Activated B cell treated with CpG ODN at 0.5 μM for 24 hours (primary cell): ENCODE data around the gene PHLPP2. TPM values are rescaled to one million over a fixed set of nuclear protein-coding genes. Genes with fewer than 3 reads are reported as not detected.

ENCODE experiments used
- ATAC-seq: fragments of 200-7000 bp; cut with Tn5 transposase; one replicate; pipeline ENCODE4 v1.10.0; 2021; ENCODE audit warnings: low read depth, mild to moderate bottlenecking, moderate library complexity
- CTCF ChIA-PET: fragments of 350-600 bp; sonication (Branson Sonifier 250); formaldehyde crosslinking; loops from one replicate; lab custom pipeline; 2021; ENCODE audit warnings: antibody characterized with exemption; lab: Charles Lee
- POLR2A ChIA-PET: fragments of 350-600 bp; sonication (Branson Sonifier 250); formaldehyde crosslinking; loops from one replicate; lab custom pipeline; 2021; ENCODE audit warnings: antibody characterized with exemption; lab: Charles Lee
- DNase-seq: peaks from one replicate; pipeline ENCODE4 v3.0.0; 2022
- H3K27ac Mint-ChIP-seq: one replicate; pipeline ENCODE4 v1.8.0; 2020; ENCODE audit warnings: mixed read lengths
- H3K27me3 Mint-ChIP-seq: one replicate; pipeline ENCODE4 v1.8.0; 2021; ENCODE audit warnings: mixed read lengths
- H3K36me3 Mint-ChIP-seq: one replicate; pipeline ENCODE4 v1.8.0; 2021; ENCODE audit warnings: low read depth, mixed read lengths
- H3K4me1 Mint-ChIP-seq: one replicate; pipeline ENCODE4 v1.8.0; 2021; ENCODE audit warnings: mixed read lengths
- H3K4me3 Mint-ChIP-seq: one replicate; pipeline ENCODE4 v1.8.0; 2020; ENCODE audit warnings: mild to moderate bottlenecking, mixed read lengths
- H3K9me3 Mint-ChIP-seq: one replicate; pipeline ENCODE4 v1.8.0; 2020; ENCODE audit warnings: mixed read lengths
- intact Hi-C: fragments of 100-400 bp; cut with micrococcal nuclease; formaldehyde crosslinking; loops from one replicate; pipeline ENCODE4 v1.15.1; 2024
- total RNA-seq: library from RNA; stranded (reverse); gene quantifications from 2 replicates; pipeline ENCODE4 v1.2.3, GENCODE V29; 2022
- TF ChIP-seq, protein P1 (sequence below): fragments of 200-600 bp; IDR thresholded peaks from one replicate; pipeline ENCODE4 v1.8.0; 2022; ENCODE audit warnings: antibody characterized with exemption, mild to moderate bottlenecking

PHLPP2 gene
- total RNA-seq, 1 donor from 2014 or later, result 10.0 TPM

DNA sequence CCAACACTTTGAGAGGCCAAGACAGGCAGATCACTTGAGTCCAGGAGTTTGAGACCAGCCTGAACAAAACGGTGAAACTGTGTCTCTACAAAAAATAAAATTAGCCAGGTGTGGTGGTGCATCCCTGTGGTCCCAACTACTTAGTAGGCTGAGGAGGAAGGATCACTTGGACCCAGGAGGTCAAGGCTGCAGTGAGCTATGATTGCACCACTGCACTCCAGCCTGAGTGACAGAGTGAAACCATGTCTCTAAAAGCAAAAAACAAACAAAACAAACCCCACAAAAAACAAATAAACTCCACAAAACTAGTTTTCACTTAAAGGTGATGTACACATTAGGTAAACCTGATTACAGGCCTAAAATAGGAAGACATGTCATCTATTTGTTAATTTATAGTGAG lies 58.2 kb downstream of the PHLPP2 start:
- Mint-ChIP-seq H3K27me3 (no peaks in the 10 kb centered on the region), H3K4me3 (no peak overlapping the region), H3K4me1 (no peaks in the 10 kb centered on the region), H3K36me3 (peaks cover 70% of the 10 kb centered on the region), H3K9me3 (no peaks in the 10 kb centered on the region), H3K27ac (no peak overlapping the region)
- TF ChIP-seq, protein P1, sequence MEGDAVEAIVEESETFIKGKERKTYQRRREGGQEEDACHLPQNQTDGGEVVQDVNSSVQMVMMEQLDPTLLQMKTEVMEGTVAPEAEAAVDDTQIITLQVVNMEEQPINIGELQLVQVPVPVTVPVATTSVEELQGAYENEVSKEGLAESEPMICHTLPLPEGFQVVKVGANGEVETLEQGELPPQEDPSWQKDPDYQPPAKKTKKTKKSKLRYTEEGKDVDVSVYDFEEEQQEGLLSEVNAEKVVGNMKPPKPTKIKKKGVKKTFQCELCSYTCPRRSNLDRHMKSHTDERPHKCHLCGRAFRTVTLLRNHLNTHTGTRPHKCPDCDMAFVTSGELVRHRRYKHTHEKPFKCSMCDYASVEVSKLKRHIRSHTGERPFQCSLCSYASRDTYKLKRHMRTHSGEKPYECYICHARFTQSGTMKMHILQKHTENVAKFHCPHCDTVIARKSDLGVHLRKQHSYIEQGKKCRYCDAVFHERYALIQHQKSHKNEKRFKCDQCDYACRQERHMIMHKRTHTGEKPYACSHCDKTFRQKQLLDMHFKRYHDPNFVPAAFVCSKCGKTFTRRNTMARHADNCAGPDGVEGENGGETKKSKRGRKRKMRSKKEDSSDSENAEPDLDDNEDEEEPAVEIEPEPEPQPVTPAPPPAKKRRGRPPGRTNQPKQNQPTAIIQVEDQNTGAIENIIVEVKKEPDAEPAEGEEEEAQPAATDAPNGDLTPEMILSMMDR, result no peak
- intact Hi-C loops, result loop anchor here (10.0 kb wide), 1 partner anchor 299 kb away; no protein-coding TSS in a partner anchor
- POLR2A ChIA-PET, result no interaction called here
- DNase-seq (no peak), ATAC-seq (no peak)
- CTCF ChIA-PET, result no interaction called here

DNA sequence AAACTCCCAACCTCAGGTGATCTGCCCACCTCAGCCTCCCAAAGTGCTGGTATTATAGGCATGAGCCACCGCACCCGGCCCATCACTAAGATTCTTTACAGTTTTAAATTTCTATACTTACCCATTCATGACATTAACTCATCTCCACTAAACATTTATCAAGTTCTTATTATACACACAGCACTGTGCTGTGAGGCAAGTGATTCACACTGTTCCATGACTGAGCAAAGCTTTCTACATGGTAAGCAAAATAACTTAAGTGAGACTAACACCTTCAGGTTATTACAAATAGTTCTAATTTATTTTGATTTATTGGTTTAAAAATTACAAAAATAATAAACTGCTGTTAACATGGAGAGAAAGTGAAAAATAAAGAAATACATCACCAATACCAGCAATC lies 65.0 kb downstream of the PHLPP2 start:
- no peaks in the 10 kb centered on the region for H3K27me3 Mint-ChIP-seq
- CTCF ChIA-PET, result no interaction called here
- intact Hi-C loops, result no loop called here

DNA sequence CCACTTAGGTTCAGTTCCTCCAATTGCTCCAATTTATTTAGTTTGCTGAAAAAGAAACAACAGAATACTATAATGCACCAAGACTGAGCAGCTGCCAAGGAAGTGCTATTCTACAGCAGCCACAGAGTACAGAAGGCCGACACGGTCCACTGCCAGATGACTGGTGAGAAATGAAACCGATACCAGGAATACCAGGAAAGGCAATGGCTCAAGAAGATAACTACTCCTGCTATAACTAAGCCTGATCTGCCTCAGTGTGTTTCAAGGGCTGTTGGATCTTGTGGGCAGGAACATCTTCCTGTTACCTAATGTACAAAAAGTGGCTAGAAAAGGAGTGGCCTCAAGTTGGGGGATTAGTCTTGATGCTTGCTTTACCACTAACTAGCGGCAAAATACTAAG lies 65.7 kb downstream of the PHLPP2 start:
- CTCF ChIA-PET, result no interaction called here
- H3K36me3 Mint-ChIP-seq, result peaks cover 59% of the 10 kb centered on the region
- DNase-seq (no peak), ATAC-seq (no peak)
- intact Hi-C loops, result no loop called here
- no peak overlapping the region for H3K27ac Mint-ChIP-seq
- TF ChIP-seq, protein P1, result no peak
- peaks cover 4% of the 10 kb centered on the region for H3K4me1 Mint-ChIP-seq
- POLR2A ChIA-PET, result interaction anchor here (0.7 kb wide), 1 partner anchor 259 kb away, joined by 4 read pairs; no protein-coding TSS in a partner anchor
- H3K27me3 Mint-ChIP-seq, result no peaks in the 10 kb centered on the region
- no peaks in the 10 kb centered on the region for H3K9me3 Mint-ChIP-seq
- no peak overlapping the region for H3K4me3 Mint-ChIP-seq

More for the DNA sequence above, 65.0 kb downstream of the PHLPP2 start:
- Mint-ChIP-seq H3K4me3 (no peak overlapping the region), H3K4me1 (peaks cover 4% of the 10 kb centered on the region), H3K9me3 (no peaks in the 10 kb centered on the region), H3K36me3 (peaks cover 61% of the 10 kb centered on the region), H3K27ac (no peak overlapping the region)
- ATAC-seq, result no peak
- DNase-seq, result no peak
- TF ChIP-seq, protein P1, result no peak
- POLR2A ChIA-PET, result no interaction called here

DNA sequence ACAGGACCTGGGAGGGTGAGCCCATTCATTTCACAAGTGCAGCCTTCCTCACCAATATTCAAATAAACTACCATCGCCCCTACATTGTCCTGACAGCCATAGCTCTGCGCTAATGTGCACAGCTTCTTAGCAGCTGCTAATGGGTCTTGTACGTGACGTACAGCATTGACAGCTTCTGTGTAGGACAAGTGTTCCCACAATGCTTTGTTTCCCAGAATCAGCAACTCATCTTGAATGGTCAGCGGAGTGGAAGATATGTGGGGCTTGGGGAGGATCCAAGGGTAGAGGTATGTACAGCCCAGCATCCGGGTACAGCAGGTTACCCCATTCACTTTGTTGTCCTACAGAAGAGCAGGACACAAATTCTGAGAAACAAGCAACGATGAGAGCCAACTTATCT lies 74.8 kb downstream of the PHLPP2 start:
- DNase-seq (no peak), ATAC-seq (no peak)
- Mint-ChIP-seq H3K36me3 (peaks cover 73% of the 10 kb centered on the region), H3K27me3 (no peaks in the 10 kb centered on the region), H3K27ac (no peak overlapping the region), H3K4me3 (no peak overlapping the region), H3K4me1 (no peaks in the 10 kb centered on the region), H3K9me3 (no peaks in the 10 kb centered on the region)
- TF ChIP-seq, protein P1, result no peak
- ChIA-PET POLR2A (no interaction called here), CTCF (no interaction called here)
- intact Hi-C loops, result no loop called here

DNA sequence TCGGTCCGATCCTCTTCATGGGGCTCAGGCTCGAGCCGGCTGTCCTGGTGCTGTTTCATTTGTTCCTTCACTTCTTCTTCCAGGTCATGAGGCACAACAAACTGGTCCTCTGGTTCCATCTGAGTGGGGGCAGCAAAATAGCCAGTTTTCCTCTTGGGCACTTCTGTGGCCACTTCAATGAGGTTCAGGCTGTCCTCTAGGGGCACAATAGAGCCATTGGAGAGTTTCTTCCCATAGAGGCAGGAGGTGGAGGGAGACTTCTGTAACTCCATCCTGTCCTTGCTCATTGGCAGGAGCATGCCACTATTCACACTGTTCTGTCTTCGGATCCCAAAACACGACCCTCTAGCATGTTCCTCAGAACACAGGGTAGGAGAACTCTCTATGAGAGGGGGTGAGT lies 75.6 kb downstream of the PHLPP2 start:
- no peaks in the 10 kb centered on the region for H3K4me1 Mint-ChIP-seq
- ChIA-PET POLR2A (no interaction called here), CTCF (no interaction called here)

More for the DNA sequence above, 75.6 kb downstream of the PHLPP2 start:
- Mint-ChIP-seq H3K36me3 (peaks cover 70% of the 10 kb centered on the region), H3K4me3 (no peak overlapping the region), H3K27ac (no peak overlapping the region), H3K27me3 (no peaks in the 10 kb centered on the region), H3K9me3 (no peaks in the 10 kb centered on the region)
- intact Hi-C loops, result no loop called here
- ATAC-seq, result no peak
- DNase-seq, result no peak
- TF ChIP-seq, protein P1, result no peak
